Activated CD8-positive, alpha-beta T cell treated with anti-CD3 and anti-CD28 coated beads, Interleukin-2, amount 10 ng/mL, durations not matched to agents 7 days and 5 days (primary cell): ENCODE measurements around the gene SIPA1L3. TPM values are rescaled to one million over a fixed set of nuclear protein-coding genes. Genes with fewer than 3 reads are reported as not detected.

Source experiments
- ATAC-seq: fragments of 150-1000 bp; cut with Tn5 transposase; one replicate; pipeline ENCODE4 v1.10.0; 2021; ENCODE audit warnings: moderate library complexity
- CTCF ChIA-PET: fragments of 350-600 bp; sonication (Branson Sonifier 250); formaldehyde crosslinking; loops from one replicate; lab custom pipeline; 2021; ENCODE audit warnings: antibody characterized with exemption; lab: Charles Lee
- POLR2A ChIA-PET: fragments of 350-600 bp; sonication (Branson Sonifier 250); formaldehyde crosslinking; loops from one replicate; lab custom pipeline; 2021; ENCODE audit warnings: antibody characterized with exemption; lab: Charles Lee
- DNase-seq: peaks from one replicate; pipeline ENCODE4 v3.0.0-alpha.2; 2020
- H3K27ac Mint-ChIP-seq: one replicate; pipeline ENCODE4 v1.8.0; 2021; ENCODE audit warnings: mild to moderate bottlenecking, mixed read lengths
- H3K27me3 Mint-ChIP-seq: one replicate; pipeline ENCODE4 v1.8.0; 2021; ENCODE audit warnings: low read depth, mixed read lengths
- H3K36me3 Mint-ChIP-seq: one replicate; pipeline ENCODE4 v1.8.0; 2021; ENCODE audit warnings: low read depth, mixed read lengths
- H3K4me1 Mint-ChIP-seq: one replicate; pipeline ENCODE4 v1.8.0; 2021; ENCODE audit warnings: low read depth, mixed read lengths
- H3K4me3 Mint-ChIP-seq: one replicate; pipeline ENCODE4 v1.8.0; 2021; ENCODE audit warnings: mild to moderate bottlenecking, mixed read lengths
- H3K9me3 Mint-ChIP-seq: one replicate; pipeline ENCODE4 v1.8.0; 2022; ENCODE audit warnings: mixed read lengths; ENCODE audit not compliant: insufficient read depth
- total RNA-seq, 2 experiments: library from RNA; stranded (reverse); gene quantifications; one replicate each; pipeline ENCODE4 v1.2.3, GENCODE V29; 2021

The SIPA1L3 gene
- total RNA-seq, 2 experiments from 2014 or later: 18.3 to 20.2 TPM

GRCh38 chr19:38201731-38202130 lies 294.7 kb downstream of the SIPA1L3 start:
- no peak overlapping the region for H3K4me3 Mint-ChIP-seq
- ATAC-seq (no peak), DNase-seq (no peak)
- POLR2A ChIA-PET: no interaction called here
- CTCF ChIA-PET: no interaction called here
- no peaks in the 10 kb centered on the region for H3K9me3 Mint-ChIP-seq
- no peaks in the 10 kb centered on the region for H3K36me3 Mint-ChIP-seq
- H3K4me1 Mint-ChIP-seq: no peaks in the 10 kb centered on the region
- H3K27ac Mint-ChIP-seq: no peak overlapping the region
- no peaks in the 10 kb centered on the region for H3K27me3 Mint-ChIP-seq

DNA sequence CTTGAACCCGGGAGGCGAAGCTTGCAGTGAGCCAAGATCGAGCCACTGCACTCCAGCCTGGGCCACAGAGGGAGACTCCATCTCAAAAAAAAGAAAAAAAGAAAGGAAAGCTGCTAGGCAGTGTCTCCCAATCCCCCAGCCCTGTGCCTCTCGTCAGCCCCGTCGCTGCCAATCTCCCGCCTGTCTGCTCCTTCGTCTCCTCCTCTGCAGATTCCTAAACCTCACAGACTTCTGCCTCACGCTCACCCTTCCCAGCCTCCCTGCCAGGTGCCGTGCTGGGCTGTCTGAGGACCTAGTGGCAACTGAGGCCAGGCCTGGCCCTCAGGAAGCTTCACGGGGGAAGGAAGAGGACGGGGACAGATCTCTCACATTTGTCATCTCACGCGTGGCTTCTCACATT lies 295.5 kb downstream of the SIPA1L3 start:
- no peaks in the 10 kb centered on the region for H3K4me1 Mint-ChIP-seq
- DNase-seq (no peak), ATAC-seq (no peak)
- ChIA-PET POLR2A (no interaction called here), CTCF (no interaction called here)
- no peak overlapping the region for H3K4me3 Mint-ChIP-seq
- no peaks in the 10 kb centered on the region for H3K27me3 Mint-ChIP-seq
- no peaks in the 10 kb centered on the region for H3K9me3 Mint-ChIP-seq
- no peaks in the 10 kb centered on the region for H3K36me3 Mint-ChIP-seq
- no peak overlapping the region for H3K27ac Mint-ChIP-seq

GRCh38 chr19:38203197-38203596 lies 296.2 kb downstream of the SIPA1L3 start:
- POLR2A ChIA-PET: no interaction called here
- Mint-ChIP-seq H3K4me1 (no peaks in the 10 kb centered on the region), H3K27me3 (peaks cover under 1% of the 10 kb centered on the region), H3K27ac (no peak overlapping the region), H3K4me3 (no peak overlapping the region), H3K36me3 (no peaks in the 10 kb centered on the region), H3K9me3 (no peaks in the 10 kb centered on the region)
- DNase-seq: no peak
- ATAC-seq: no peak
- CTCF ChIA-PET: no interaction called here

DNA sequence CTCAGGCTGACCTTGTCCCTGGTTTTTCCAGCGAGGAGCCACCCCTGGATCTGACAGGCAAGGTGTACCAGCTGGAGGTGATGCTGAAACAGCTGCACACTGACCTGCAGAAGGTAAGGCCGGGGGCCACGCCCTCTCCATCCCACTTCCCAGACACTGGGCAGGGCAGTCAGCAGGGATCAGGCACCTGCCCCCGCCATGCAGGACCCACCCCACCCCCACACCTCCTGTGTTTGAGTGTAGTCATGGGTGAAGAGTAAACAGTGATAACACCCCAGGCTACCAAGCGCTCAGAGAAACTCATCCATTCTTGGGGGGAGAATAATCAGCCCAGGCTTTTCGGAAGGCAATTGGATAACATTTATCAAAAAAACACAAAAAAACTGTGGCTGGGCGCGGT lies 297.1 kb downstream of the SIPA1L3 start:
- ChIA-PET CTCF (no interaction called here), POLR2A (no interaction called here)
- no peaks in the 10 kb centered on the region for H3K4me1 Mint-ChIP-seq
- ATAC-seq (no peak), DNase-seq (no peak)
- H3K27me3 Mint-ChIP-seq: peaks cover 7% of the 10 kb centered on the region
- H3K27ac Mint-ChIP-seq: no peak overlapping the region
- H3K4me3 Mint-ChIP-seq: no peak overlapping the region
- H3K9me3 Mint-ChIP-seq: no peaks in the 10 kb centered on the region
- H3K36me3 Mint-ChIP-seq: no peaks in the 10 kb centered on the region

- DNase-seq (no peak), ATAC-seq (no peak)
- Mint-ChIP-seq H3K27me3 (peaks cover 14% of the 10 kb centered on the region), H3K4me3 (no peak overlapping the region), H3K9me3 (no peaks in the 10 kb centered on the region), H3K36me3 (no peaks in the 10 kb centered on the region), H3K27ac (no peak overlapping the region), H3K4me1 (no peaks in the 10 kb centered on the region)
- ChIA-PET CTCF (no interaction called here), POLR2A (no interaction called here)
Observed at GRCh38 chr19:38204728-38205127, 297.7 kb downstream of the SIPA1L3 start.

- POLR2A ChIA-PET: no interaction called here
- Mint-ChIP-seq H3K27me3 (peaks cover 26% of the 10 kb centered on the region), H3K9me3 (no peaks in the 10 kb centered on the region), H3K27ac (no peak overlapping the region), H3K36me3 (no peaks in the 10 kb centered on the region), H3K4me1 (no peaks in the 10 kb centered on the region), H3K4me3 (no peak overlapping the region)
- DNase-seq (no peak), ATAC-seq (no peak)
- CTCF ChIA-PET: no interaction called here
Observed at GRCh38 chr19:38206006-38206745, 299.2 kb downstream of the SIPA1L3 start.

- Mint-ChIP-seq H3K4me1 (no peaks in the 10 kb centered on the region), H3K9me3 (no peaks in the 10 kb centered on the region), H3K36me3 (no peaks in the 10 kb centered on the region), H3K27ac (no peak overlapping the region), H3K4me3 (no peak overlapping the region), H3K27me3 (peaks cover 26% of the 10 kb centered on the region)
- ChIA-PET POLR2A (no interaction called here), CTCF (no interaction called here)
- ATAC-seq (no peak), DNase-seq (no peak)
Observed at GRCh38 chr19:38206928-38207327, 299.9 kb downstream of the SIPA1L3 start.

DNA sequence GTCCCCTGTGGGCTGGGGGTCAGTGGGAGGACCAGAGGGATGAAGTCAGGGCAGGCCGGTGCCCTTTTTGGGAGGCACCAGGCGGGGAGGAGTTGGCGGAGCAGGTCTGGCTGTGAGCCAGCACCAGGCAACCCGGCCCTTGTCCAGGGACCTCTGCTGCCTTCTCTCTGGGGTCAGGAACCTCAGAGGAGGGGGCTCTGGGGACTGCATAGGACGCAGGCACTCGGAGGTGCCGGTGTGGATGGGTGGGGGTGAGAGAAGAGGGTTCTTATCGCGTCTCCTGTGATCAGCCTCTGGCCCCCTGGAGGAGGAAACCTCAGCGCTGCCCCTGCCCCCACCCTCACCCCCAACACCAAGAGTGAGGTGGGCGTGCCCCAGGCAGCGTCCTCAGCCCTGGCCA lies 300.5 kb downstream of the SIPA1L3 start:
- DNase-seq (no peak), ATAC-seq (no peak)
- ChIA-PET CTCF (no interaction called here), POLR2A (no interaction called here)
- Mint-ChIP-seq H3K4me1 (no peaks in the 10 kb centered on the region), H3K27ac (no peak overlapping the region), H3K27me3 (peaks cover 26% of the 10 kb centered on the region), H3K9me3 (no peaks in the 10 kb centered on the region), H3K4me3 (no peak overlapping the region), H3K36me3 (no peaks in the 10 kb centered on the region)

- Mint-ChIP-seq H3K9me3 (no peaks in the 10 kb centered on the region), H3K36me3 (no peaks in the 10 kb centered on the region), H3K4me3 (no peak overlapping the region), H3K27ac (no peak overlapping the region), H3K4me1 (peaks cover 3% of the 10 kb centered on the region), H3K27me3 (peaks cover 28% of the 10 kb centered on the region)
- DNase-seq (no peak), ATAC-seq (no peak)
- POLR2A ChIA-PET: no interaction called here
- CTCF ChIA-PET: no interaction called here
Observed at GRCh38 chr19:38208571-38208970, 301.6 kb downstream of the SIPA1L3 start.

GRCh38 chr19:38209152-38209551 lies 302.1 kb downstream of the SIPA1L3 start:
- Mint-ChIP-seq H3K27ac (no peak overlapping the region), H3K27me3 (peaks cover 32% of the 10 kb centered on the region), H3K9me3 (no peaks in the 10 kb centered on the region), H3K4me3 (no peak overlapping the region), H3K36me3 (peaks cover 3% of the 10 kb centered on the region), H3K4me1 (peaks cover 9% of the 10 kb centered on the region)
- POLR2A ChIA-PET: interaction anchor here (0.5 kb wide), 1 partner anchor 12 kb away, joined by 3 read pairs; no protein-coding TSS in a partner anchor
- no peak for DNase-seq
- no peak for ATAC-seq
- CTCF ChIA-PET: no interaction called here

DNA sequence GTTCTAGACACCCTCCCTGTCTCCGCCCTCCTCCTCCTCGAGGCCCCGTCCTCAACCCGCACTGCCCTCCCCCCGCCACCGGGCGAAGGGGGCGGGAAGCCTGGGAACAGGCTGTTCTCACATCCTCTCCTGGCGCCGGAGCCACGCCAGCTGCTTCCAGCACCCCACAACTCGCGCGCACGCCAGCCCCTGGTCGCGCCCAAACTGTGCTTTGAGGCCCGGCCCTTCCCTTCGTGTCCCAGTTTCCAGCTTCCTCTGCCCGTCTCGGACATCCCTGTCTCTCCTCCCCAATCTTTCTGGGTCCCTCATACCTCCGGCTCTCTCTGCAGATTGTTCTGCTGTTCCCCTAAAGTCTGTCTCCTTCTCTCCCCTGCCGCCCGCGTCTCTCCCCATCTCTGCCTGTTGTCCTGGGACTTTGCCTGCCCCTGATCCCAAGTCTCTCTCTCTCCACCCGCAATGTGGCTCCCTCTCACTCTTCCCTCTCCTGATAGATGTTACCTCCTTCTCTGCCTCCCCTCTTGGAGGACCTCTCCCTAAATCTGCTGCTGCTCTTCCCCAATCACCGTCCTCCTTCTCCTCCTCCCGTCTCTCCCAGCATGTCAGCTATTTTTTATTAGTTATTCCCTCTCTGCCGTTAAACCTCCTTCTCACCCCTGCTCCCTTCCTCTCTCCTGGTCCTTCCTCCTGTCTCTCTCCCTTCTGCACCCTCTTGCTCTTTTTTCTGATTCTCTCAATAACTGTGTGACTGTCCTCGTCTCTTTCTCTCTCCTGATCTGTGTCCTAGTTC lies 302.9 kb downstream of the SIPA1L3 start:
- Mint-ChIP-seq H3K4me3 (no peak overlapping the region), H3K9me3 (no peaks in the 10 kb centered on the region), H3K36me3 (peaks cover 3% of the 10 kb centered on the region), H3K4me1 (peaks cover 13% of the 10 kb centered on the region), H3K27ac (no peak overlapping the region), H3K27me3 (peaks cover 36% of the 10 kb centered on the region)
- ATAC-seq: no peak
- DNase-seq: no peak
- ChIA-PET CTCF (no interaction called here), POLR2A (interaction anchor here (0.5 kb wide), 1 partner anchor 13 kb away, joined by 3 read pairs; no protein-coding TSS in a partner anchor)

DNA sequence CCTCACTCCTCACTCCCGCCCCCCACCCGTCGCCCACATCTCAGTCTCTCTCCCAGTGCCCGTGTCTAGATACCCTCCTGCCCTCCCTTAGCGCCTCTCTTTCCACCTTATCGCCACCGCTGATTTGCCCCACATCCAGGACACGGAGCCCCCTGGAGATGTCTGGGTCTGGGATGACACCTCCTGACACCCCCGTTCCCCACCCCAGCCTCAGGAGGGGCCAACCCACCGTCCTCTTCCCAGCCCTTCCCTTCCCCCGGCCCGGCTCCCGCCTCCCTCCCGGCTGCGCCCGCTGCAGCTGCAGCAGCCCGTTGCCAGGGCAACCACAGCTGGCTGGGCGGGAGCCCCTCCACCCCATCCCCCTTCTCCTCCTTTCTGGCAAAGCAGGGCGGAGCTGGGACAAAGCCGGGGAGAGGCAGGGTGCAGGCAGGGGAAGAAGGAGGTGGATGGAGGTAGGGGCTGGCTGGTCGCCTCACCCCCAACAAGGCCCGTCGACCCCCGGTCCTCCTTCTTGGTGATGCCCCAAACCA lies 303.5 kb downstream of the SIPA1L3 start:
- ATAC-seq (no peak), DNase-seq (no peak)
- Mint-ChIP-seq H3K27ac (no peak overlapping the region), H3K9me3 (no peaks in the 10 kb centered on the region), H3K27me3 (peaks cover 36% of the 10 kb centered on the region), H3K4me1 (peaks cover 13% of the 10 kb centered on the region), H3K36me3 (peaks cover 3% of the 10 kb centered on the region), H3K4me3 (no peak overlapping the region)
- ChIA-PET POLR2A (no interaction called here), CTCF (no interaction called here)
